Kidney capillary endothelial cell (primary cell): Measurements from ENCODE around the gene SIGLEC14.

ENCODE experiments used
- DNase-seq: peaks from one replicate; pipeline ENCODE4 v3.0.0-alpha.2; 2018; ENCODE audit warnings: low spot score

Gene SIGLEC14

GRCh38 chr19:51621178-51621577, 25.4 kb downstream of the SIGLEC14 start:
- DNase-seq = no peak

GRCh38 chr19:51615991-51616390, 30.6 kb downstream of the SIGLEC14 start:
- DNase-seq = no peak

GRCh38 chr19:51614789-51615188, 31.8 kb downstream of the SIGLEC14 start:
- DNase-seq = no peak

GRCh38 chr19:51610576-51610975, 36.0 kb downstream of the SIGLEC14 start:
- DNase-seq = no peak

GRCh38 chr19:51607920-51608562, 38.6 kb downstream of the SIGLEC14 start:
- peak; percentile 46 for DNase-seq

GRCh38 chr19:51607077-51607476, 39.5 kb downstream of the SIGLEC14 start:
- no peak for DNase-seq

GRCh38 chr19:51602189-51602854, 44.3 kb downstream of the SIGLEC14 start:
- DNase-seq = no peak

GRCh38 chr19:51600940-51601580, 45.6 kb downstream of the SIGLEC14 start:
- no peak for DNase-seq

GRCh38 chr19:51599084-51599483, 47.5 kb downstream of the SIGLEC14 start:
- no peak for DNase-seq

GRCh38 chr19:51598159-51598915, 48.3 kb downstream of the SIGLEC14 start:
- no peak for DNase-seq

GRCh38 chr19:51595190-51596175, 51.1 kb downstream of the SIGLEC14 start:
- no peak for DNase-seq

- peak; percentile 2 for DNase-seq
Measured at GRCh38 chr19:51594774-51595109, 51.9 kb downstream of the SIGLEC14 start.

- DNase-seq = peak; percentile 94
Measured at GRCh38 chr19:51593969-51594773, 52.5 kb downstream of the SIGLEC14 start.

- DNase-seq = no peak
Measured at GRCh38 chr19:51593138-51593890, 53.3 kb downstream of the SIGLEC14 start.
